SK-N-SH treated with all-trans-retinoic acid at 6 μM for 48 hours (cell line): ENCODE results near the gene PRELID1.
"Not testable (repeated sequence)": the region's sequence is repeated elsewhere in the genome, so short reads cannot be mapped to it uniquely, and the experiment has no call there.

Experiments
- ATAC-seq: fragments of 200-7000 bp; cut with Tn5 transposase; 3 replicates; pipeline ENCODE4 v1.9.1; 2020; ENCODE audit warnings: mild to moderate bottlenecking, moderate library complexity
- ARNTL ChIP-seq: fragments of 450-650 bp; formaldehyde crosslinking; IDR thresholded peaks from 2 replicates; pipeline ENCODE4 v1.5.0; 2020; ENCODE audit warnings: low read depth, mild to moderate bottlenecking, moderate library complexity, borderline replicate concordance
- BACH2 ChIP-seq: fragments of 250-450 bp; sonication (Bioruptor Pico); IDR thresholded peaks from 2 replicates; pipeline ENCODE4 v1.9.0; 2021; ENCODE audit warnings: mild to moderate bottlenecking, borderline replicate concordance
- CSDC2 ChIP-seq: fragments of 250-450 bp; sonication (Bioruptor Pico); IDR thresholded peaks from 2 replicates; pipeline ENCODE4 v1.5.0; 2020; ENCODE audit warnings: mild to moderate bottlenecking, moderate library complexity
- ESRRG ChIP-seq: fragments of 250-450 bp; sonication (Bioruptor Pico); IDR thresholded peaks from 2 replicates; pipeline ENCODE4 v1.6.1; 2021; ENCODE audit warnings: mild to moderate bottlenecking
- GLIS3 ChIP-seq: fragments of 250-450 bp; sonication (Bioruptor Pico); IDR thresholded peaks from 2 replicates; pipeline ENCODE4 v1.5.0; 2020; ENCODE audit warnings: mild to moderate bottlenecking, moderate library complexity
- ISL1 ChIP-seq: fragments of 250-450 bp; sonication (Bioruptor Pico); IDR thresholded peaks from 2 replicates; pipeline ENCODE4 v2.1.2; 2022; ENCODE audit warnings: mild to moderate bottlenecking, moderate library complexity
- OSR1 ChIP-seq: fragments of 250-450 bp; sonication (Bioruptor Pico); IDR thresholded peaks from 2 replicates; pipeline ENCODE4 v1.8.0; 2022; ENCODE audit warnings: moderate library complexity, mild to moderate bottlenecking, inconsistent platforms
- PPARA ChIP-seq: fragments of 250-450 bp; sonication (Bioruptor Pico); IDR thresholded peaks from 2 replicates; pipeline ENCODE4 v1.5.0; 2020; ENCODE audit warnings: mild to moderate bottlenecking, borderline replicate concordance
- RARB ChIP-seq: fragments of 250-450 bp; sonication (Bioruptor Pico); IDR thresholded peaks from 2 replicates; pipeline ENCODE4 v1.8.0; 2021; ENCODE audit warnings: mild to moderate bottlenecking, moderate library complexity
- SNAI2 ChIP-seq: fragments of 250-450 bp; sonication (Bioruptor Pico); IDR thresholded peaks from 2 replicates; pipeline ENCODE4 v1.5.0; 2020; ENCODE audit warnings: mild to moderate bottlenecking, moderate library complexity
- TCF4 ChIP-seq: fragments of 250-450 bp; sonication (Bioruptor Pico); IDR thresholded peaks from 2 replicates; pipeline ENCODE4 v1.8.0; 2021; ENCODE audit warnings: mild to moderate bottlenecking, moderate library complexity, borderline replicate concordance
- TOX ChIP-seq: fragments of 250-450 bp; sonication (Bioruptor Pico); IDR thresholded peaks from 2 replicates; pipeline ENCODE4 v1.8.0; 2021; ENCODE audit warnings: mild to moderate bottlenecking, moderate library complexity, borderline replicate concordance
- ZC3H10 ChIP-seq: fragments of 250-450 bp; sonication (Bioruptor Pico); IDR thresholded peaks from 2 replicates; pipeline ENCODE4 v1.5.1; 2021; ENCODE audit warnings: mild to moderate bottlenecking, moderate library complexity
- ZFP3 ChIP-seq: fragments of 250-450 bp; sonication (Bioruptor Pico); IDR thresholded peaks from 2 replicates; pipeline ENCODE4 v1.5.0; 2020; ENCODE audit warnings: mild to moderate bottlenecking, moderate library complexity
- ZFP30 ChIP-seq: fragments of 450-650 bp; formaldehyde crosslinking; IDR thresholded peaks from 2 replicates; pipeline ENCODE4 v1.5.0; 2022; ENCODE audit warnings: mild to moderate bottlenecking, moderate library complexity
- ZNF565 ChIP-seq: fragments of 450-650 bp; formaldehyde crosslinking; conservative IDR thresholded peaks from 2 replicates; pipeline ENCODE4 v1.5.0; 2020; ENCODE audit warnings: low read depth, mild to moderate bottlenecking, moderate library complexity
- ZNF70 ChIP-seq: fragments of 450-650 bp; formaldehyde crosslinking; IDR thresholded peaks from 2 replicates; pipeline ENCODE4 v1.5.0; 2020; ENCODE audit warnings: mild to moderate bottlenecking, moderate library complexity
- TF ChIP-seq, protein P1 (sequence below): fragments of 250-450 bp; sonication (Bioruptor Pico); IDR thresholded peaks from 2 replicates; pipeline ENCODE4 v1.5.1; 2021; ENCODE audit warnings: mild to moderate bottlenecking, moderate library complexity
- TF ChIP-seq, protein P2 (sequence below): fragments of 250-450 bp; sonication (Bioruptor Pico); IDR thresholded peaks from 2 replicates; pipeline ENCODE4 v1.5.0; 2020; ENCODE audit warnings: mild to moderate bottlenecking, moderate library complexity
- TF ChIP-seq, protein P3 (sequence below): fragments of 250-450 bp; sonication (Bioruptor Pico); IDR thresholded peaks from 2 replicates; pipeline ENCODE4 v1.8.0; 2021; ENCODE audit warnings: low read depth, mild to moderate bottlenecking, moderate library complexity, borderline replicate concordance
- TF ChIP-seq, protein P4 (sequence below): fragments of 250-450 bp; sonication (Bioruptor Pico); IDR thresholded peaks from 2 replicates; pipeline ENCODE4 v1.5.1; 2020; ENCODE audit warnings: low read depth, mild to moderate bottlenecking, moderate library complexity
- TF ChIP-seq, protein P5 (sequence below): fragments of 250-450 bp; sonication (Bioruptor Pico); IDR thresholded peaks from 2 replicates; pipeline ENCODE4 v1.8.0; 2020; ENCODE audit warnings: mild to moderate bottlenecking, moderate library complexity, borderline replicate concordance

PRELID1 gene, protein sequence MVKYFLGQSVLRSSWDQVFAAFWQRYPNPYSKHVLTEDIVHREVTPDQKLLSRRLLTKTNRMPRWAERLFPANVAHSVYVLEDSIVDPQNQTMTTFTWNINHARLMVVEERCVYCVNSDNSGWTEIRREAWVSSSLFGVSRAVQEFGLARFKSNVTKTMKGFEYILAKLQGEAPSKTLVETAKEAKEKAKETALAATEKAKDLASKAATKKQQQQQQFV

DNA sequence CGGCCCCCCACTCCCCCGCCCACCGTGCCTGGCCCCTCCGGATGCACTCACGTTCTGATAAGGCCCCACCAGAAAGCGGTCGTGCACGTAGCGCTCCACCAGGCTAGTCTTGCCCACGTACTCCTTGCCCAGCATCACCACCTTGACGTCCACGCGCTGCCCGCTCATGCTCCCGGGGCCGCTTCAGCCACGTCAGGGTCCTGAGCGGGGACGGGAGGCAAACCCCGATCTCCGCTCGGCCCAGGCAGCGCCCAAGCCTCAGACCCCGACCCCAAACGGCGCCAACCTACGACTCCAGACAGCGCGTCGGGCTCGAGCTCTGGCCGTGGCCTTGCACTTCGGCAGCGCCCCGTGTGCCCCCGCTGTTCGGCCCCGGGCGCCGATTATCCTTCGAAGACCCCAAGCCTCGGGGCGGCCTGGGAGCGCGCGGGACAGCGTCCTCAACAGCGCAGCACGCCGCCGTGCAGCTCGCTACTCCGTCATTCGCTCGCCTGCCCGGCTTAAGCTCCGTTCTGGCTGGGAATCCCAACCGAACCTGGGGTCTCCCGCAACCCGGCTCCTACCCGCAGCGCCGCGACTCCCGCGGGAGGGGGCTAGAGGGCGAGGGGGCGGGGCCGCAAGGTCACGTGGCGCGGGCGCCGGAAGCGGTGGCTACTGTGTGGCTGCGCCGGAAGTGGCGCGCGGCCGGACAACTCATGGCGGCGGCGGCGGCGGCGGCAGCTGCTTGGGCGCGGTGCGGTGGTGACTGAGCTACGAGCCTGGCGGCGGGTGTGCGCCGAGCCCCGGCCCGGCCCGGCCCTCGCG is at the start of gene PRELID1, which contains the start of gene RAB24:
Gene PRELID1, plus strand, starts transcription at position 679 of the 804 bp plus-strand sequence. CDS start 187 bp downstream, outside the sequence.
Gene RAB24, minus strand, starts transcription at position 599 of the 804 bp plus-strand sequence. Its CDS starts 431 bp downstream, at position 168.
- TF ChIP-seq, protein P1, sequence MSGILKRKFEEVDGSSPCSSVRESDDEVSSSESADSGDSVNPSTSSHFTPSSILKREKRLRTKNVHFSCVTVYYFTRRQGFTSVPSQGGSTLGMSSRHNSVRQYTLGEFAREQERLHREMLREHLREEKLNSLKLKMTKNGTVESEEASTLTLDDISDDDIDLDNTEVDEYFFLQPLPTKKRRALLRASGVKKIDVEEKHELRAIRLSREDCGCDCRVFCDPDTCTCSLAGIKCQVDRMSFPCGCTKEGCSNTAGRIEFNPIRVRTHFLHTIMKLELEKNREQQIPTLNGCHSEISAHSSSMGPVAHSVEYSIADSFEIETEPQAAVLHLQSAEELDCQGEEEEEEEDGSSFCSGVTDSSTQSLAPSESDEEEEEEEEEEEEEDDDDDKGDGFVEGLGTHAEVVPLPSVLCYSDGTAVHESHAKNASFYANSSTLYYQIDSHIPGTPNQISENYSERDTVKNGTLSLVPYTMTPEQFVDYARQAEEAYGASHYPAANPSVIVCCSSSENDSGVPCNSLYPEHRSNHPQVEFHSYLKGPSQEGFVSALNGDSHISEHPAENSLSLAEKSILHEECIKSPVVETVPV (CRISPR knock-in tag): no peak
- TF ChIP-seq, protein P2, sequence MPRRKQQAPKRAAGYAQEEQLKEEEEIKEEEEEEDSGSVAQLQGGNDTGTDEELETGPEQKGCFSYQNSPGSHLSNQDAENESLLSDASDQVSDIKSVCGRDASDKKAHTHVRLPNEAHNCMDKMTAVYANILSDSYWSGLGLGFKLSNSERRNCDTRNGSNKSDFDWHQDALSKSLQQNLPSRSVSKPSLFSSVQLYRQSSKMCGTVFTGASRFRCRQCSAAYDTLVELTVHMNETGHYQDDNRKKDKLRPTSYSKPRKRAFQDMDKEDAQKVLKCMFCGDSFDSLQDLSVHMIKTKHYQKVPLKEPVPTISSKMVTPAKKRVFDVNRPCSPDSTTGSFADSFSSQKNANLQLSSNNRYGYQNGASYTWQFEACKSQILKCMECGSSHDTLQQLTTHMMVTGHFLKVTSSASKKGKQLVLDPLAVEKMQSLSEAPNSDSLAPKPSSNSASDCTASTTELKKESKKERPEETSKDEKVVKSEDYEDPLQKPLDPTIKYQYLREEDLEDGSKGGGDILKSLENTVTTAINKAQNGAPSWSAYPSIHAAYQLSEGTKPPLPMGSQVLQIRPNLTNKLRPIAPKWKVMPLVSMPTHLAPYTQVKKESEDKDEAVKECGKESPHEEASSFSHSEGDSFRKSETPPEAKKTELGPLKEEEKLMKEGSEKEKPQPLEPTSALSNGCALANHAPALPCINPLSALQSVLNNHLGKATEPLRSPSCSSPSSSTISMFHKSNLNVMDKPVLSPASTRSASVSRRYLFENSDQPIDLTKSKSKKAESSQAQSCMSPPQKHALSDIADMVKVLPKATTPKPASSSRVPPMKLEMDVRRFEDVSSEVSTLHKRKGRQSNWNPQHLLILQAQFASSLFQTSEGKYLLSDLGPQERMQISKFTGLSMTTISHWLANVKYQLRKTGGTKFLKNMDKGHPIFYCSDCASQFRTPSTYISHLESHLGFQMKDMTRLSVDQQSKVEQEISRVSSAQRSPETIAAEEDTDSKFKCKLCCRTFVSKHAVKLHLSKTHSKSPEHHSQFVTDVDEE (CRISPR knock-in tag): no peak
- TF ChIP-seq ZNF70 (no peak), ZC3H10 (CRISPR knock-in tag) (no peak), ZNF565 (no peak), ZFP30 (CRISPR knock-in tag) (no peak), TOX (CRISPR knock-in tag) (no peak), GLIS3 (CRISPR knock-in tag) (no peak), RARB (no peak), ESRRG (CRISPR knock-in tag) (no peak), ISL1 (no peak), TCF4 (CRISPR knock-in tag) (no peak), PPARA (CRISPR knock-in tag) (no peak), CSDC2 (no peak), BACH2 (CRISPR knock-in tag) (no peak), SNAI2 (no peak), ARNTL (CRISPR knock-in tag) (no peak)
- TF ChIP-seq, protein P3, sequence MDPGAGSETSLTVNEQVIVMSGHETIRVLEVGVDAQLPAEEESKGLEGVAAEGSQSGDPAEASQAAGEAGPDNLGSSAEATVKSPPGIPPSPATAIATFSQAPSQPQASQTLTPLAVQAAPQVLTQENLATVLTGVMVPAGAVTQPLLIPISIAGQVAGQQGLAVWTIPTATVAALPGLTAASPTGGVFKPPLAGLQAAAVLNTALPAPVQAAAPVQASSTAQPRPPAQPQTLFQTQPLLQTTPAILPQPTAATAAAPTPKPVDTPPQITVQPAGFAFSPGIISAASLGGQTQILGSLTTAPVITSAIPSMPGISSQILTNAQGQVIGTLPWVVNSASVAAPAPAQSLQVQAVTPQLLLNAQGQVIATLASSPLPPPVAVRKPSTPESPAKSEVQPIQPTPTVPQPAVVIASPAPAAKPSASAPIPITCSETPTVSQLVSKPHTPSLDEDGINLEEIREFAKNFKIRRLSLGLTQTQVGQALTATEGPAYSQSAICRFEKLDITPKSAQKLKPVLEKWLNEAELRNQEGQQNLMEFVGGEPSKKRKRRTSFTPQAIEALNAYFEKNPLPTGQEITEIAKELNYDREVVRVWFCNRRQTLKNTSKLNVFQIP (CRISPR knock-in tag): no peak
- ATAC-seq: peak; percentile 74

DNA sequence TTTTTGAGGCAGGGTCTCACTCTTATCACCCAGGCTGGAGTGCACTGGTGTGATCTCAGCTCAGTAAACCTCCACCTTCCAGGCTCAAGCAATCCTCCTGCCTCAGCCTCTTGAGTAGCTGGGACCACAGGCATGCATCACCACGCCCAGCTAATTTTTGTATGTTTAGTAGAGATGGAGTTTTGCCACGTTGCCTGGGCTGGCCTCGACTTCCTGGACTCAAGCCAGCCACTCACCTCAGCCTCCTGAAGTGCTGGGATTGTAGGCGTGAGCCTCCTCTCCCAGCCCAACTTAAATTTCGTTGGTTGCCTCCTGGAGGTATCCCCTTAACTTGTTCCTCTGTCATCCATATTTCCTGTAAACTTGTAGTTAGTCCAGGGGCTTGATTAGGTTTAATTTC is 47.3 kb upstream of the PRELID1 start:
- ATAC-seq: no peak
- TF ChIP-seq TCF4 (CRISPR knock-in tag) (no peak), ZNF70 (no peak), CSDC2 (no peak), SNAI2 (no peak), GLIS3 (CRISPR knock-in tag) (no peak), ISL1 (no peak), OSR1 (no peak), ZFP3 (CRISPR knock-in tag) (no peak), ZFP30 (CRISPR knock-in tag) (no peak), PPARA (CRISPR knock-in tag) (no peak), ARNTL (CRISPR knock-in tag) (no peak), ESRRG (CRISPR knock-in tag) (no peak), ZNF565 (no peak)
- TF ChIP-seq, protein P4, sequence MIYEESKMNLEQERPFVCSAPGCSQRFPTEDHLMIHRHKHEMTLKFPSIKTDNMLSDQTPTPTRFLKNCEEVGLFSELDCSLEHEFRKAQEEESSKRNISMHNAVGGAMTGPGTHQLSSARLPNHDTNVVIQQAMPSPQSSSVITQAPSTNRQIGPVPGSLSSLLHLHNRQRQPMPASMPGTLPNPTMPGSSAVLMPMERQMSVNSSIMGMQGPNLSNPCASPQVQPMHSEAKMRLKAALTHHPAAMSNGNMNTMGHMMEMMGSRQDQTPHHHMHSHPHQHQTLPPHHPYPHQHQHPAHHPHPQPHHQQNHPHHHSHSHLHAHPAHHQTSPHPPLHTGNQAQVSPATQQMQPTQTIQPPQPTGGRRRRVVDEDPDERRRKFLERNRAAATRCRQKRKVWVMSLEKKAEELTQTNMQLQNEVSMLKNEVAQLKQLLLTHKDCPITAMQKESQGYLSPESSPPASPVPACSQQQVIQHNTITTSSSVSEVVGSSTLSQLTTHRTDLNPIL: no peak
- TF ChIP-seq, protein P2 (CRISPR knock-in tag): no peak
- TF ChIP-seq, protein P5, sequence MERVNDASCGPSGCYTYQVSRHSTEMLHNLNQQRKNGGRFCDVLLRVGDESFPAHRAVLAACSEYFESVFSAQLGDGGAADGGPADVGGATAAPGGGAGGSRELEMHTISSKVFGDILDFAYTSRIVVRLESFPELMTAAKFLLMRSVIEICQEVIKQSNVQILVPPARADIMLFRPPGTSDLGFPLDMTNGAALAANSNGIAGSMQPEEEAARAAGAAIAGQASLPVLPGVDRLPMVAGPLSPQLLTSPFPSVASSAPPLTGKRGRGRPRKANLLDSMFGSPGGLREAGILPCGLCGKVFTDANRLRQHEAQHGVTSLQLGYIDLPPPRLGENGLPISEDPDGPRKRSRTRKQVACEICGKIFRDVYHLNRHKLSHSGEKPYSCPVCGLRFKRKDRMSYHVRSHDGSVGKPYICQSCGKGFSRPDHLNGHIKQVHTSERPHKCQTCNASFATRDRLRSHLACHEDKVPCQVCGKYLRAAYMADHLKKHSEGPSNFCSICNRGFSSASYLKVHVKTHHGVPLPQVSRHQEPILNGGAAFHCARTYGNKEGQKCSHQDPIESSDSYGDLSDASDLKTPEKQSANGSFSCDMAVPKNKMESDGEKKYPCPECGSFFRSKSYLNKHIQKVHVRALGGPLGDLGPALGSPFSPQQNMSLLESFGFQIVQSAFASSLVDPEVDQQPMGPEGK: no peak

DNA sequence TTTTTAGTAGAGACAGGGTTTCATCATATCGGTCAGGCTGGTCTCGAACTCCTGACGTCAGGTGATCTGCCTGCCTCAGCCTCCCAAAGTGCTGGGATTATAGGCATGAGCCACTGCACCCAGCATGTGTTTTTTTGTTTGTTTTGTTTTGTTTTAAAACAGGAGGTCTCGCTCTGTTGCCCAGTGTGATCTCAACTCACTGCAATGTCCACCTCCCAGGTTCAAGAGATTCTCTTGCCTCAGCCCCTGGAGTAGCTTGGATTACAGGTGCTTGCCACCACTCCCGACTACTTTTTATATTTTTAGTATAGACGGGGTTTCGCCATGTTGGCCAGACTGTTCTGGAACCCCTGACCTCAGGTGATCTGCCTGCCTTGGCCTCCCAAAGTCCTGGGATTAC is 44.9 kb upstream of the PRELID1 start:
- not testable (repeated sequence) for ATAC-seq
